Keratinocyte (primary cell): ENCODE data around the gene CADM2. TPM values are rescaled to one million over a fixed set of nuclear protein-coding genes. Genes with fewer than 3 reads are reported as not detected.

Source experiments
- DNase-seq: peaks from one replicate; pipeline ENCODE4 v3.0.0-alpha.2; 2011; ENCODE audit warnings: low read depth, missing footprints, low spot score
- FAIRE-seq: peaks from 2 replicates; lab custom pipeline; 2011; peaks lifted over from hg19 to GRCh38; lab: Jason Lieb, UNC
- H2AFZ ChIP-seq: 2 replicates; pipeline ENCODE4 v1.6.0; 2012; ENCODE audit warnings: low read length, control low read depth, inconsistent platforms; ENCODE audit not compliant: control insufficient read depth
- H3K27ac ChIP-seq: 2 replicates; pipeline ENCODE4 v1.5.1; 2011; ENCODE audit warnings: low read length; ENCODE audit not compliant: control insufficient read depth, insufficient read depth
- H3K27me3 ChIP-seq: 3 replicates; pipeline ENCODE4 v1.6.0; 2011; ENCODE audit warnings: low read length; ENCODE audit not compliant: control insufficient read depth, insufficient read depth; ENCODE audit errors: extremely low read depth
- H3K36me3 ChIP-seq, 2 experiments: 2 replicates in 1 of 2; 3 replicates in 1 of 2; pipeline ENCODE4 v1.5.1; 2011; ENCODE audit warnings: low read length in 2 of 2, mild to moderate bottlenecking in 1 of 2; ENCODE audit not compliant: control insufficient read depth in 2 of 2, insufficient read depth in 2 of 2; ENCODE audit errors: extremely low read depth in 1 of 2
- H3K4me1 ChIP-seq: 3 replicates; pipeline ENCODE4 v1.5.1; 2011; ENCODE audit warnings: low read length; ENCODE audit not compliant: control insufficient read depth, insufficient read depth; ENCODE audit errors: extremely low read depth
- H3K4me2 ChIP-seq: 3 replicates; pipeline ENCODE4 v1.6.0; 2011; ENCODE audit warnings: low read depth, low read length; ENCODE audit not compliant: control insufficient read depth, insufficient read depth; ENCODE audit errors: extremely low read depth
- H3K4me3 ChIP-seq, 3 experiments: fragments of 200-600 bp in 1 of 3; sonication (generic) in 1 of 3; 2 replicates in 2 of 3; 3 replicates in 1 of 3; pipeline ENCODE4 v1.5.1; 2011 to 2016; ENCODE audit warnings: low read length in 3 of 3, mild to moderate bottlenecking in 3 of 3, control low read depth in 2 of 3, inconsistent platforms in 1 of 3, low read depth in 1 of 3, mixed read lengths in 1 of 3, mixed run types in 1 of 3, moderate library complexity in 1 of 3; ENCODE audit not compliant: control insufficient read depth in 2 of 3, insufficient read depth in 2 of 3; ENCODE audit errors: extremely low read depth in 1 of 3
- H3K79me2 ChIP-seq: 2 replicates; pipeline ENCODE4 v1.6.0; 2012; ENCODE audit warnings: low read length; ENCODE audit not compliant: control insufficient read depth, insufficient read depth
- H3K9ac ChIP-seq: 3 replicates; pipeline ENCODE4 v1.6.0; 2011; ENCODE audit warnings: low read length; ENCODE audit not compliant: control insufficient read depth, insufficient read depth; ENCODE audit errors: extremely low read depth
- H3K9me1 ChIP-seq: 3 replicates; pipeline ENCODE4 v1.6.0; 2011; ENCODE audit warnings: low read length; ENCODE audit not compliant: control insufficient read depth, insufficient read depth; ENCODE audit errors: extremely low read depth
- H3K9me3 ChIP-seq: 2 replicates; pipeline ENCODE4 v1.5.1; 2012; ENCODE audit warnings: low read depth, low read length; ENCODE audit not compliant: control insufficient read depth
- H4K20me1 ChIP-seq: 3 replicates; pipeline ENCODE4 v1.6.0; 2011; ENCODE audit warnings: low read length; ENCODE audit not compliant: control insufficient read depth, insufficient read depth; ENCODE audit errors: extremely low read depth
- CTCF ChIP-seq, 3 experiments: IDR thresholded peaks in 1 of 3; conservative IDR thresholded peaks in 1 of 3; optimal IDR thresholded peaks in 1 of 3; 2 replicates in 2 of 3; 3 replicates in 1 of 3; pipeline versions ENCODE3 to v1.5.1; 2011; ENCODE audit warnings: low read length in 3 of 3, mild to moderate bottlenecking in 3 of 3, moderate library complexity in 2 of 3, control low read depth in 1 of 3, inconsistent platforms in 1 of 3; ENCODE audit not compliant: insufficient read depth in 2 of 3; ENCODE audit errors: extremely low read depth in 1 of 3
- EZH2 ChIP-seq: IDR thresholded peaks from one replicate; pipeline ENCODE4 v1.6.1; 2012; ENCODE audit warnings: inconsistent platforms, mild to moderate bottlenecking, low read length, moderate library complexity
- dilution Hi-C: fragments of 300-500 bp; cut with MboI; formaldehyde crosslinking; loops from one replicate; pipeline ENCODE4 v1.7.0; 2020; ENCODE audit warnings: low sequenced_read_pairs; ENCODE audit not compliant: extremely low pct_ligation_motif_present
- polyA plus RNA-seq, 5 experiments: library from polyadenylated mRNA; depleted of rRNA in 3 of 5; stranded (reverse) in 3 of 5; stranded (forward) in 1 of 5; unstranded in 1 of 5; fragments of >200 nt; gene quantifications; 1 replicate in 1 of 5; 2 replicates in 3 of 5; 3 replicates in 1 of 5; pipeline versions ENCODE4 v1.2.1 to v1.2.3, GENCODE V29; 2011 to 2012; ENCODE audit warnings: missing spikeins in 2 of 5, low read depth in 1 of 5, low replicate concordance in 1 of 5

CADM2 gene
- polyA plus RNA-seq, 1 donor (not counting 4 experiments of a cell fraction or from before 2014, with no cell fraction given), result not detected

- TF ChIP-seq EZH2 (no peak), CTCF (optimal IDR thresholded peaks at IDR 0.05 in 1 of 3, IDR thresholded peaks at IDR 0.05 in 1 of 3, conservative IDR thresholded peaks at IDR 0.05 in 1 of 3; ENCODE audit: extremely low read depth in 1 of 3, insufficient read depth in 2 of 3, low read length in 3 of 3) (no peak)
- H3K36me3 ChIP-seq, result no peaks in the 10 kb centered on the region
- no peak for FAIRE-seq
- H3K4me3 ChIP-seq, result no peak overlapping the region
- no peak overlapping the region for H3K27ac ChIP-seq
- H3K4me1 ChIP-seq, result no peaks in the 10 kb centered on the region
- H3K9me3 ChIP-seq, result no peaks in the 10 kb centered on the region
- no peaks in the 10 kb centered on the region for H3K27me3 ChIP-seq
- H3K9me1 ChIP-seq, result no peaks in the 10 kb centered on the region
- dilution Hi-C loops, result no loop called here
- H2AFZ ChIP-seq, result no peak overlapping the region
- no peaks in the 10 kb centered on the region for H4K20me1 ChIP-seq
- H3K9ac ChIP-seq, result no peak overlapping the region
- DNase-seq, result no peak
- no peaks in the 10 kb centered on the region for H3K79me2 ChIP-seq
- H3K4me2 ChIP-seq, result no peak overlapping the region
These were observed 251.8 kb downstream of the CADM2 start for GRCh38 chr3:85210540-85210939.

GRCh38 chr3:85228966-85229365 lies 270.2 kb downstream of the CADM2 start:
- dilution Hi-C loops, result no loop called here
- no peak for FAIRE-seq
- H3K79me2 ChIP-seq, result no peaks in the 10 kb centered on the region

More at GRCh38 chr3:85228966-85229365, 270.2 kb downstream of the CADM2 start:
- Histone ChIP-seq H3K27me3 (no peaks in the 10 kb centered on the region), H3K9me1 (no peaks in the 10 kb centered on the region), H3K36me3 (no peaks in the 10 kb centered on the region), H4K20me1 (no peaks in the 10 kb centered on the region), H3K9me3 (no peaks in the 10 kb centered on the region), H3K4me2 (no peak overlapping the region), H3K4me1 (no peaks in the 10 kb centered on the region), H3K27ac (no peak overlapping the region), H3K9ac (no peak overlapping the region), H3K4me3 (no peak overlapping the region), H2AFZ (no peak overlapping the region)
- TF ChIP-seq EZH2, result no peak
- no peak for TF ChIP-seq CTCF (optimal IDR thresholded peaks at IDR 0.05 in 1 of 3, IDR thresholded peaks at IDR 0.05 in 1 of 3, conservative IDR thresholded peaks at IDR 0.05 in 1 of 3; ENCODE audit: extremely low read depth in 1 of 3, insufficient read depth in 2 of 3, low read length in 3 of 3)
- no peak for DNase-seq
